ENCODE data around the gene DAP. TPM values are rescaled to one million over a fixed set of nuclear protein-coding genes. Genes with fewer than 3 reads are reported as not detected.

DAP gene
- total RNA-seq, 4 donors from 2014 or later, result 52.0 to 138 (median 111) TPM

DNA sequence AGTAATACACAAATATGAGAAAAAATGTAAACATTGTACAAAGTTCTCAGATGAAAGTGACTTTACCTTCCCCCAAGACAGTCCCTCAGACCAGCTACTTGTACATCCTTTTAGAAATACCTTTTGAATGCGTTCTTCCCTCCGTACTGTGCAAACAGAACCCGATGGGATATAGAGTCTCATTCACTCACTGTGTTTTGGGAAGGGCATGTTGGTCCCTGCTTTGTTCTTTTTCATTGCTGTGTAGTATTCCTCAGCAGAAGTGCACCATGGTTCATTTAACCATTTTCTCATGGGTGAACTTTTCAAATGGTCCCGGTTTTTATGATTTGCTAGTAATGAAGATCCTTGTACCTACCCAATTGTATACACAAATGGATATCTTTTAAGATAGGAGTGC is 102.8 kb downstream of the DAP start:
- no peaks in the 10 kb centered on the region for H3K4me1 ChIP-seq
- no peaks in the 10 kb centered on the region for H3K9me3 ChIP-seq
- TF ChIP-seq POLR2A (IDR thresholded peaks at IDR 0.05), result no peak
- TF ChIP-seq CTCF (IDR thresholded peaks at IDR 0.05), result no peak
- no peak overlapping the region for H3K27ac ChIP-seq
- H3K4me3 ChIP-seq, result no peak overlapping the region
- DNase-seq, result no peak
- H3K36me3 ChIP-seq, result no peaks in the 10 kb centered on the region
- H3K27me3 ChIP-seq, result no peaks in the 10 kb centered on the region

GRCh38 chr5:10655972-10656830 is 104.8 kb downstream of the DAP start:
- Histone ChIP-seq H3K27me3 (no peaks in the 10 kb centered on the region), H3K27ac (no peak overlapping the region), H3K4me1 (no peaks in the 10 kb centered on the region), H3K9me3 (no peaks in the 10 kb centered on the region), H3K4me3 (no peak overlapping the region), H3K36me3 (no peaks in the 10 kb centered on the region)
- no peak for TF ChIP-seq POLR2A (IDR thresholded peaks at IDR 0.05)
- no peak for TF ChIP-seq CTCF (IDR thresholded peaks at IDR 0.05)
- DNase-seq, result no peak

DNA sequence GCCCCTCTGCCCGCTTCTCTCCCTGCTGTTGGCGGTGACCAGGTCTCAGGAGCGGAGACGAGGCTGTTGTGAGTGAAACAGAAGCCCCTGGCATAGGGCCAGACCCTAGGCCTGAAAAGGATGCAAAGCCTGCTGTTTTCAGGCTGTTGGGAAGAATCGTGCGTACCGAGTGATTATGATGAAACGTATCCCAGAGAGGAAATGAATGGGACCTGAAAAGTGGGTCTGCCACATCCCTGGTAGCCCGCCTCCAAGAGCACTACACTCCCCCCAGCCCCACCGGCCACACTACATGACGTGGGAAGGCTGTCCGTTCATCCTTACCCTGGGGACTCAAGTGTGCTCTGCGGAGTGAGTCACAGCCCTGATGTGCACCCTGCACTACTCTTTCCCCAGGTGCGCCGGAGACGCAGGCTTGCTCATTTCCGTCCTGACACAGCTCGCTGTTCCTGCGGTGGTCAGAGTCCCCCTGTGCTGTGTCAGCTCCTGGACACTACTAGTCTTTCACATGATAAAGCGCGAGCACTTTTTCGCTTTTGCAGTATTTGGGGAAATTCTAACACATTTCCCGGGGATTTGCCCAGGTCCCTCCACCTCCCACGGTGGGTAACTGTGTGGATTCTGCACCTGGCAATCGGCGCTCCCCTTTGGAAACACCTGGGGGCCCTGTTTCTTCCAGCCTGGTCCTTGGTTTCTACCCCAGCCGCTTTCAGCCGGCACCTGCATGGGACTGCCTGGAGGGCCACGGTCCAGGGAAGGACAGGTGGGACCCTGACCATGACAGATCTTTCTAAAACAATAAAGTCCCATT is 105.7 kb downstream of the DAP start:
- DNase-seq, result peak in 2 of 3 donors; percentile 54 to 60
- Histone ChIP-seq H3K9me3 (no peaks in the 10 kb centered on the region), H3K27me3 (no peaks in the 10 kb centered on the region), H3K4me1 (no peaks in the 10 kb centered on the region), H3K4me3 (no peak overlapping the region), H3K36me3 (no peaks in the 10 kb centered on the region), H3K27ac (no peak overlapping the region)
- TF ChIP-seq POLR2A (IDR thresholded peaks at IDR 0.05), result no peak
- no peak for TF ChIP-seq CTCF (IDR thresholded peaks at IDR 0.05)

DNA sequence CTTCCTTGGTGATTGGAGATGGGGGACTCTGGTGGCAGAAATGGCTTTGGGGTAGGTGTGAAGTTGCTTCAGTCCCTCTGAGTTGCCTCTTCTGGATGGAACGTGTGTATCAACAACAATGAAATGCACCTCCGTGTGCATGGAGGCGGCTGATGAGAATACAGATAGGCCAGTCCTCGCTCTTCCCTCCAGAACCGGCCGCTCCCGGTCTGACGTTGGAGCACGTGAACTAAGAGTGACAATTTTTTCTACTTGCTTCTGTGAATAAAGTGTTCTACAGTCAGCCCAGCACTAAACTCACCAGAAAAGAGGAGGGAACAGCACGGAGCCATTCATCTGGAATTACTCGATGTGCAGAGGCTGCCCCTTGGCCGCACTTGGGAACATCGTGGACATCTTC is 106.5 kb downstream of the DAP start:
- DNase-seq, result no peak
- H3K4me1 ChIP-seq, result no peaks in the 10 kb centered on the region
- H3K36me3 ChIP-seq, result no peaks in the 10 kb centered on the region
- H3K27me3 ChIP-seq, result no peaks in the 10 kb centered on the region
- H3K9me3 ChIP-seq, result no peaks in the 10 kb centered on the region
- H3K4me3 ChIP-seq, result no peak overlapping the region
- TF ChIP-seq CTCF (IDR thresholded peaks at IDR 0.05), result no peak
- no peak for TF ChIP-seq POLR2A (IDR thresholded peaks at IDR 0.05)
- no peak overlapping the region for H3K27ac ChIP-seq

GRCh38 chr5:10653751-10654400 is 107.2 kb downstream of the DAP start:
- no peaks in the 10 kb centered on the region for H3K36me3 ChIP-seq
- no peak overlapping the region for H3K27ac ChIP-seq
- H3K9me3 ChIP-seq, result no peaks in the 10 kb centered on the region
- H3K4me3 ChIP-seq, result no peak overlapping the region
- TF ChIP-seq POLR2A (IDR thresholded peaks at IDR 0.05) (no peak), CTCF (IDR thresholded peaks at IDR 0.05) (no peak)
- no peaks in the 10 kb centered on the region for H3K4me1 ChIP-seq
- DNase-seq, result no peak
- H3K27me3 ChIP-seq, result no peaks in the 10 kb centered on the region

Data from Peyer's patch (tissue), 4 donors.